ENCODE measurements around the gene GAD1.

The GAD1 gene

DNA sequence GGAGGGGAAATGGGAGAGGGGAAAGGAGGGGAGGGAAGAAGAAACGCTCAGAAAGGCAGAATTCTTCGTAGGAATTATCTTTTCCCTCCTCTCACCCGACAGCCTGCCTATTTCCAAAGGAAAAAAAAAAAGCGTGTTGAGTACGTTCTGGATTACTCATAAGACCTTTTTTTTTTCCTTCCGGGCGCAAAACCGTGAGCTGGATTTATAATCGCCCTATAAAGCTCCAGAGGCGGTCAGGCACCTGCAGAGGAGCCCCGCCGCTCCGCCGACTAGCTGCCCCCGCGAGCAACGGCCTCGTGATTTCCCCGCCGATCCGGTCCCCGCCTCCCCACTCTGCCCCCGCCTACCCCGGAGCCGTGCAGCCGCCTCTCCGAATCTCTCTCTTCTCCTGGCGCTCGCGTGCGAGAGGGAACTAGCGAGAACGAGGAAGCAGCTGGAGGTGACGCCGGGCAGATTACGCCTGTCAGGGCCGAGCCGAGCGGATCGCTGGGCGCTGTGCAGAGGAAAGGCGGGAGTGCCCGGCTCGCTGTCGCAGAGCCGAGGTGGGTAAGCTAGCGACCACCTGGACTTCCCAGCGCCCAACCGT is at the start of gene GAD1:
Gene GAD1, plus strand, starts transcription at position 384 of the 589 bp plus-strand sequence. CDS start 1,705 bp downstream, outside the sequence.
- peak; percentile 66 for DNase-seq

DNA sequence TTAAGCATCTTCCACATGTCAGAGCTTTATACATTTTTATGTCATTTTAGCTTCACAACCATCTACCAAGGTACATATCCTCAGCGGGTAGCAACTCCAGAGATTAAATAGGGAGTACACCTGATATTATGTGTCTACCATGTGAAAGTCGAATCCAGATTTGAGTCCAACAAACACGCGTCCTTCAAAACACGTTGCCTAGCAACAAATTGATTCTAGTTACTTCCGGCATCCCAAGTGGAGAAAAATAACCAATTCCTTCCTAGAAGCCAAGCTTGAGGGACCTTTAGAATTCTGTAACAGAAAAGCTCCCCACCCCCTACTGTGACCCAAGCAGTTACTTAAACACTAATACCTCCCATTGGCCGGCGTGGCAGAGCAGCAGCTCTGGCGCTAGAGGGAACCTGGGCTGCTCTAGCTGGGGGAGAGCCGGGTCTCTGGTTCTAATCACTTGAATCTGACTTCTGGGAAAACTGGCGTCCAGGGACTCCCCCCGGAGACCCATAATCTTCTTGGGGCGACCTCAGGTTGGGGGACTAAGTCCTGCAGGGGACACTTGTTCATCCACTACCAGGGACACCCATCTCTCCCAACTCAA is 46.6 kb upstream of the GAD1 start, which contains the start of gene ERICH2:
Gene ERICH2, plus strand, starts transcription at position 371 of the 598 bp plus-strand sequence. CDS start 304 bp downstream, outside the sequence.
- DNase-seq = peak; percentile 41

DNA sequence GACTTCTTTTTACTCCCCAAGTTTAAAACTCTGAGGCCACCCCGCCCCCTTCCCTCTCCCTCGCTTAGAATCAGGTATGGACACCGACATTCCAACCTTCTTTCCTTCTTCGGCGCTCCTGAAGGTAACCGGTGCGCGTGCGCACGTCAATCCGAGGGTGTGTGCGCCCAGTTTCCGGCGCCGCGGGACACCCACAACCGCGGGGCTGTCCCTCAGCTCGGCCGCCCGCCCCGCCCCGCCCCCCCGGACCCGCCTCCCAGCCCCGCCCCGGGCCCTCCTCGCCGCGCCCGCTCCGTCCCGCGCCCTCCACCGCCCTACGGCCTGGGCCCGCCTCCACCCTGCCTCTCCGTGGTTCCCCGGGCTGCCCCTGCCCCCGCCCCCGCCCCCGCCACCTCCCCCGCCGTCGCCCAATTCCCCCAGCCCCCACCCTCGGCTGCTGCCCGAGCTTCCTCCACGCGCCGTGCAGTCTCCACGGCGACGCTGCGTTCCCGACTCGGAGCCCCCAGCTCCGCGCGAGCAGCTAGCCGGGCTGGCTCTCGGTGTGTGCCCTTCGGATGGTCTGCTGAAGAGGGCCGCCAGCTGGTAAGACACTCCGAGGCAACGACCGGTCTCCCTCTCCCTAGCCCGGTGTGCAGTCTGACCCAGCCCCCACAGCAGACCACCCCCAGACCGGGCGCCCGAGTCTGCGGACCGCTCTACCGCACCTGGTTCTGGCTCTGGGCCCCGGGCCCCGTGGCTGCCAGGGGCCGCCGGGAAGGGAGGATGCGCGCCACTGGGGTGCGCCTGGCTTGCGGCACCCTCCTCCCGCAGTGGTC is 45.9 kb upstream of the GAD1 start:
- peak; percentile 65 for DNase-seq

DNA sequence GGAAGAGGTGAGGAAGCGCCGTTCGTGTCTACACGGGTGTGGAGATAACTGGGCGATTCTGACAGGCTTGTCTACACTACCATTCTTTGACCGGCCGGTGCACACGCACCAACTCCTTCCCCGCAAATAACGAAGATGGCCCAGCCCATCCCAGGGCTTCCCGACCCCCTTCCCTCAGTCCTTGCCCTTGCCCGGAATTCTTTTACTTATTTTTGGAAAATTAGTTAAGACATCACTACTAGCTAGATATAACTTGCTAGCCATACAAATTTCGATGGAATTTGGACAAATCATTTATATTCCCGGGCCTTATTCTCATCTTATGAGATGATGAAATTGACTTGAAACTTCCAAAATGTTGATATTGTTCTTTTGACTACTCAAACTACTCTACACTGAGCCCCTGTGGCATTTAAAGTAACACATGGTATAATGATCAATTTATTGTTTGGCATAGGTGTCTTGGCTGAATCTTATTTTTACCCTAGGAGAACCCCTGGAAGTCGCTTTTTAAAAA is 45.2 kb upstream of the GAD1 start:
- DNase-seq = no peak

DNA sequence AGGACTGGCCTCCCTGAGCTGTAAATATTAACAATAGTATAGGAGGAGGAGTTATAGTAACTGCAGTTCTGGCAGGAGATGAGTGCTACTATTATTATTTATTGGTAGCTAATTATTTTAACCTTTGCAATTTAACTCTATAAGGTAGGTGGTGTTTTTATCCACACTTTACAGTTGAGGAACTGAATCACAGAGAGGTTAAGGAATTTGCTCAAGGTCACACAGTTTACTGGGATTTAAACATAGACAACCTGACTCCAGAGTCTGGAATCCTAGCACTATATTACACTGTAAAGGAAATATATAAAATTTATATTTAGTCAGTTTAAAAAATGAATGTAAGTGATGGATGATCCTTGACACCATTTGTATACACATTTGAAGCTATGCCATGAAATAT is 44.4 kb upstream of the GAD1 start:
- no peak for DNase-seq

DNA sequence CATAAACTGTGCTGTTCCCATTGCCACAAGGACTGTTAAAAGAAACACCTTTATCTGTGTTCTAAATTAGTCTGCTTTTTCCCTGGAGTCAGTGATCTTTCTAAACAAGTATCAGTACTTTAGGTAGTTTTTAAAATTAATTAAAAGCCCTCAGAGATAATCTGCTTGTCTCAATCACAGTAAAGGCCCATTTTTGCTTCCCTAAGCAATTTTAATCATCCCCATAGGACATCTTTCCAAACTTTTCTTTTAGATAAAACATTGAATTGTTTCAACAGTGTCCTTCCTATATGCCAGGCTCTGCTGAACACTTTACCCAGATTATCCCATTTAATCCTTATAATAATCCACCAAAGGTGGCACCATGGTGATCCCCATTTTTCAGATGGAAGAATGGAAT is 42.6 kb upstream of the GAD1 start:
- DNase-seq = no peak

DNA sequence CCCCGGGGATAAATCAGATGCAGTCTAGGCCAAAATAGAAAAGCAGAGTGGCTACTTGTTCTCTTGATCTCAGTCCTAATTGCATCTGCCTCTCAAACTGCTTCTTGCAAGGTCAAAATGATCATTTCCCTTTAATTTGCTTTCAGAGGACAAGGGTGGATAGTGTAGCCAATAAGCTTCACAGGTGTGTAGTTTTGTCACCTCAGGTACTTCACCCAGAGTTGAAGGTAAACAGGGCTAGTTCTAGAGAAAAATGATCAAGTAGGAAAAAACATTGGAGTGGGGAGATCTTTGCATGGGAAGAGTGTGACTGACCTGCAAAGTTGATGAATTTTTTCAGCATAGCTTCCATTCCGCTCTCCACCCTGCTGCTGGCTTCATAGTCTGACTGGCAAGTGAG is 37.8 kb upstream of the GAD1 start:
- DNase-seq = no peak

DNA sequence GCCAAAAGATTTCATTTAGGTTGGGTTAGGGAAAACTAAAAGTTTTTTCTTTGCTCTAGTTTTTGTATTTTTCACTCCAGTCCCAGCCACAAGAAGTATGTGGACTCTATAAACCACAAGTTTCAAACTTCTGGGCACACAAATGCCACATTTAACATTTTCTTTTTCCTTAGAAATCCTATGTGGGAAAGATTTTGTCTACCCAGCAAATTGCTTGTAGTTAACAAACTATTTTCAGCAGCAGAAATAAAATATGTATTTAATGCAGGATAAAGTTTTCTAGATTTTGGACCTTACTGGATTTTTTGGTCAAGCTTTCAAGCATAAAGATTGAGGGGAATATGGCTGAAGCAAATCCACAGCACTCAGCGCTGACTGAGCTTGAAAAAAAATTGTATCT is 37.4 kb upstream of the GAD1 start:
- DNase-seq = no peak

DNA sequence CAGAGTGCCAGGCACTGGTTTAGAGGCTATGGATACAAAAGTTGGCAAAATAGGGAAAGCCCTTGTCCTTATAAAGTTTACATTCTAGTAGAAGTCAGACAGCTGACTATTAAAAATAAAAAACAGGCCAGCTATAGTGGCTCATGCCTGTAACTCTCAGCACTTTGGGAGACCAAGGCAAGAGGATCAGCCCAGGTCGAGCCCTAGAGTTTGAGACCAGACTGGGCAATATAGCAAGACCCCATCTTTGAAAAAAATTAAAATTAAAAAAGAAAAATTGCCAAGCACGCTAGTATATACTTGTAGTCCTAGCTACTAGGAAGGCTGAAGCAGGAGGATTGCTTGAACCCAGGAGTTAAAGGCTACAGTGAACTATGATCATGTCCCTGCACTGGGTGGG is 34.0 kb upstream of the GAD1 start:
- no peak for DNase-seq

DNA sequence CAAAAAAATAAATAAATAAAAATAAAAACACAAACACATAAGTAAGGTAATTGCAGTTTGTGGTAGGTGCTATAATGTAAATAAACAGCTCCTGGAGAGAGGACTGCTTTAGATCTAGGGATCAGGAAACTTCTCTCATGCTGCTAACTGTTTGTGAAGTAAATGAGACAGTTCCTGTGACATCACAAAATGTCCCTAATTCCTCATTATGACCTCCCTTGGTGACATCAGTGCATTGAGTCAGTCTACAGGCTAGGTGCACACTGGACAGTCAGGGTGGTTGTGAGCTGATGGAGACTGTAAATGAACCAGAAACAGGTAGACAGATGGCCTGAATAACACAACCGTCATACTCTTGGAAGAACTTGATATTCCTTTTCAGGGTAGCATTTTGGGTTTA is 33.1 kb upstream of the GAD1 start:
- DNase-seq = no peak

DNA sequence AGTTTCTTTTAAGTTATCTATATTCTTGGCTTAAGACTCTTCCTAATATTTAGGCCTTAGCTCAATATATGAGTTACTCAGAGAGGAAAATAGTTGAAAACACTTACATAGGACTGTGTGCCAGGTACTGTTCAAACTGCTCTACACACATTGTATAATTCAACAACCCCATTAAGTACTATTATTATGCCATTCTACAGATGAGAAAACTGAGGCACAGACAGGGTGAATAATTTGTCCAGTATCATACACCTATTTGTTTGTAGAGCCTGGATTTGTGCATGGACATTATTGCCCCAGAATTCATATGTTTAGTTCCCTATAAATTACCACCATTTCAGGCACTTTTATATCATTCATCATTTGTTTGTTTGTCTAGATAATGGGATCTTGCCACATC is 17.7 kb upstream of the GAD1 start:
- DNase-seq = no peak

DNA sequence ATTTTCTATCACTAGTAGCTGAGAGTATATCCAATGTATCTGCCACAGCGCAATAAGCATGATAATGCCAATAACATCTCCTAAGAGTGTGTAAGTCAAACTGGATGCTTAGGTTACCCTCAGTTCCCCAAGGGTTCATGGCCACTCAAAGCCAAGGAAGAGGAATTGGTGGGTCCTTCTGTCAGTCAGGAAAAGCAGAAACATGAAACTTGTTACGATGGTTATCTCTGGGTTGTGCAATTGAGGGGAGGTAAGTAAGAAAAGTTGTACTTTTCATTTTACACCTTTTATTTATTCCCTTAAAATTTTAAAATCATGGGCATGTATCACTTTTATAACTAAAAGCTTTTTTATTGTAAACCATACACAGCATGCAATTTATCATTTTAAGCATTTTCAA is 10.1 kb upstream of the GAD1 start:
- no peak for DNase-seq

DNA sequence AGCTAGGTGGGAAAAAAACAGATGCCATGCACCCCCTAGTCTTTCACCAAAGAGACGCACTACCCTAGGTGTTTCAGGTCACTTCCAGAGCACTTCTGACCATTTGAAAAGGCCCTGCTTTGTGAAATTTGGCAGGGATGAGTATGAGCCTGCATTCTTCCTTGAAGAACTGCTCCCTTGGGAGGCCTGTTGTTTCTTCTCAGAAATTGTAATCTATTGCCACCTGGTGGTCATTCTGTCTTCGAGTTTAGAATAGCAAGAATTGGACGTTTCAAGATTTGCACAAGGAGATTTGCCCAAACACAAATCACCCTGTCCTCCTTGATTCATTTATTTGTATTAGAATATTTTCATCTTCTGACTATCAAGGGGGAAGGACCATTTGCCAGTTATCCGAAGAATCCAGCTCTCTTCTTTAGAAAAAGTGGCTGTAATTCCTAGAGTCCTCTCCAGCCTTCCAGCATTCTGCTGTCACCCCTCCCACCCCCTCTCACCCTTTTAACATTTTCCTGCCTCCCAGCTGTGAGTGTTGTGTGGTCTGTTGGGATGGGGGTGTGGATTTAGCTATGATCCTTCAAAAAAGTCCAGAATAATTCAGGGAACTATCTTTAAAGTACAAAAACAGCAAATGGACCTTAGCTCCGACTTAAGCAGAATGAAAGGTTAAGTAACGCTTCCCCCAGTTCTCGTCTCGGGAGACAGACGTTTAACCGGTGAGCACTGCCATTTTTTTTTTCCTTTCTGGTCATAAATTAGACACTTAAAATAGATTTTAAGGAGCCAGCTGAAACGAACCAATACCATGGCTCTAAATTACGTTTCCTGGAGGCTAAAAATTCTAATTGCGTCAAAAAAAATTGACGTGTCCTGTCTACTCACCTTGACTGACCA is 3.7 kb upstream of the GAD1 start:
- no peak for DNase-seq

DNA sequence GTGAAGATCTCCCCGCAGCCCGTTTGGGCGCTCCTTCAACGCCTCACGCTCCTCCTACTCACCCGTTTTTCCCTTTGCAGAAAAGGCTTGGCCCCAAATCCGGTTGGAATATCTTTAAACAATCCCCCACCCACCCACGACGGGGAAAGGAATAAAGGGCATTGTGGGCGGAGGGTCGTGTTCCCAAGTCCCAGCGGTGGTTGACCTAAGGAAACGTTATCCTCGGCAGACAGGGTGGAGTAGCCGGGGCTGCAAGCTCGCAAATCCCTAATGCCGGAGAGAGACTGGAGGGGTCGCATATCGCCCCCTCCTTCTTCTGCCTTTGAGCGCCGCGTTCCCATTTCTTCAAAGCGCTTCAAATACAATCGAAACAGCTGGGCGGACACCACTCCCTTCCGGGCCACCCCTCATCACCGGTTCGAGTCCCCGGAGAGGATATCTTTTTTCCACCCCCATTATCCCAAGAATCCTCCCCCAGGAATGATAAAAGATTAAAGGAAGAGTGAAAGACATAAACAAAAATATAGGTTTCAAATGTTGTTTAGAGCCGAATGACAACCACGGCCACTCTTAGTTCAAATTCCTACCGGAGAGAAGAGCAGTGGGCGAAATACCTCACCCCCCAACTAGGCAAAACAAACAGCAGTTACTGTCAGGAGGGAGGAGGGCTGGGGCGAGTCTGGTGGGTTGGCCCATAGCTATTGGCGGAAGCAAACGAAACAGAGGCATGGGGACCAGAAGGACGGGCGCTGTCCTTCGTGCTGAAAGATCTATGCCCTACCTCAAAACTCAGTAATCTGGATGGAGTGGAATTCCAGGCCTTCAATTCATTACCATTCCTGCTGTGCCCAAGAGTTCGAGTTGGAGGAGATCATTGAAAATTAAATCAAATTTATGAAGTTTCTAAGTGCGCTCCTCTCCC is 2.8 kb upstream of the GAD1 start:
- no peak for DNase-seq

DNA sequence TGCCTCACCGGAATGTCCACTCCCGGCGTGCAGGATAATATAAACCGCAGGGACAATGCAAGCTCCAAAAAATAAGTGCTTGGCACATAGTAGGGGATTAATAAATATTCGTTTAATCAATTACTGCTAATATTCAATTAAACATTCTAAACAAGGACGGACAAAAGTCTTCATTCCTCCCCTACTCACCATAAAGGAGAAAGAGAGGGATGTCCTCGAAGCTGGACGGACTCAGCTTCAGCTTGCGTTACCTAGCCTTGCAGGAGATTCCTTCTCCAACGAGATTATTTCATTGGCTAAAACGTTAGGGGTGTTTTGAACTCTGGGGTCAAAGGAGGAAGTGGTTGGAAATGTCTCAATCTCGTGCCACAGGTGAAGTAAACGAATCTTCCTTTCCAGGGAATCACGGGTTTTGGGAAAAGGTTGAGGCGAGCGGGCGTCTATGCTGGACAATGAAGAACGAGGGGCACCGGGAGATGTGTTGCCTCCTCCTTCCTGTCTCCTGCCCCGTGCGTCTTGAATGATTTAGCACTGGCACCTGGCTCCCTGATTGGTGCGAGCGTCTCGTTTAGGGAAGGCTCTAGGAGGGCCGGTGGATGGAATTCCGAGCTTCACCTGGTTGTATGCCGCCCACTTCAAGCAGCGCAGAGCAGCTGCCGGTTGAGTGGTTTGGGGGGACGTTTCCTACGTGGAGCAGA is 2.0 kb upstream of the GAD1 start:
- DNase-seq = no peak

DNA sequence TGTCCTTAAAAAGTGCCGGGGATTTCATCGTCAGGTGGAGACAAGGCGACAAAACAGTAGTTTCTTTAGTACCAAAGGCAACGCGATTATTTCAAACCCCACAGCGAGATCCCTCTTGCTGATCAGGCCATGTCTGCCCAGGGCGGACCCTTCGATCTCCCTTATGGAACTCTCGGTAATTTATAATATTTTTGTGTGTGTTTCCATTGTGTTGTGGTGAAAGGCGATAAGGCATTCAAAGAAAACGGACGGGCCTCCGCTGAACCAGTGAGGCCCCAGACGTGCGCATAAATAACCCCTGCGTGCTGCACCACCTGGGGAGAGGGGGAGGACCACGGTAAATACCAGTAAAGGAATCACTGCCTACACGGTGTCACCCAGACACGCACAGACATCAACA is 1.4 kb upstream of the GAD1 start:
- no peak for DNase-seq

DNA sequence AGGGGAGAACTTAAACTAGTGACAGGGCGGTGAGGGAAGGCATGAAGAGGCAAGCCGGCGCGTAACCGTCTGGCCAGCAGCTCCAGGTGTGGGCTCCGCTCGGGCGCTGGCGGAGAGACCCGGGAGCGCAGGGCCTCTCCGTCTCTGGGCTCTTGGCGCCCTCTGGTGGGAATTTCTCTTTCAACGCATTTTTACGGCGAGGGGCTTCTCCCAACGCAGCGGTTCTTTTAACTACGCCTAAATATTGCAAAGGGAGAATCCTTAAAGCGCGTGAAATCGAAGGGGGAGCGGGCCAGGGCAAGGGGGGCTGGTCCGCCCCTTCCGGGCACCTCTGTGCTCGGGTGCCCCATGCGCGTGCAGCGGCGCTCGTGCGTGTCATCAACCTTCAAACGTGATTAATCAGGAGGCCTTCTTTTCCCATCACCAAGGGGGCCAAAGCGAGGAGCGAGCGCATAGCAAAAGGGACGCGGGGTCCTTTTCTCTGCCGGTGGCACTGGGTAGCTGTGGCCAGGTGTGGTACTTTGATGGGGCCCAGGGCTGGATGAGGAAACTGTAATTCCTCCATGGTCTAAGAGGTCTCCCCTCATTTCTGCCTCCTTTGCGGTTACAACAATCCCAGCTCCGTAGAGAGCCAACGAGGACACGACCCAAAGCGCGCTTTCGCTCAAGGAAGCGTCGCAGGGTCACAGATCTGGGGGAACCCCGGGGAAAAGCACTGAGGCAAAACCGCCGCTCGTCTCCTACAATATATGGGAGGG is 762 bp upstream of the GAD1 start:
- peak; percentile 63 for DNase-seq

DNA sequence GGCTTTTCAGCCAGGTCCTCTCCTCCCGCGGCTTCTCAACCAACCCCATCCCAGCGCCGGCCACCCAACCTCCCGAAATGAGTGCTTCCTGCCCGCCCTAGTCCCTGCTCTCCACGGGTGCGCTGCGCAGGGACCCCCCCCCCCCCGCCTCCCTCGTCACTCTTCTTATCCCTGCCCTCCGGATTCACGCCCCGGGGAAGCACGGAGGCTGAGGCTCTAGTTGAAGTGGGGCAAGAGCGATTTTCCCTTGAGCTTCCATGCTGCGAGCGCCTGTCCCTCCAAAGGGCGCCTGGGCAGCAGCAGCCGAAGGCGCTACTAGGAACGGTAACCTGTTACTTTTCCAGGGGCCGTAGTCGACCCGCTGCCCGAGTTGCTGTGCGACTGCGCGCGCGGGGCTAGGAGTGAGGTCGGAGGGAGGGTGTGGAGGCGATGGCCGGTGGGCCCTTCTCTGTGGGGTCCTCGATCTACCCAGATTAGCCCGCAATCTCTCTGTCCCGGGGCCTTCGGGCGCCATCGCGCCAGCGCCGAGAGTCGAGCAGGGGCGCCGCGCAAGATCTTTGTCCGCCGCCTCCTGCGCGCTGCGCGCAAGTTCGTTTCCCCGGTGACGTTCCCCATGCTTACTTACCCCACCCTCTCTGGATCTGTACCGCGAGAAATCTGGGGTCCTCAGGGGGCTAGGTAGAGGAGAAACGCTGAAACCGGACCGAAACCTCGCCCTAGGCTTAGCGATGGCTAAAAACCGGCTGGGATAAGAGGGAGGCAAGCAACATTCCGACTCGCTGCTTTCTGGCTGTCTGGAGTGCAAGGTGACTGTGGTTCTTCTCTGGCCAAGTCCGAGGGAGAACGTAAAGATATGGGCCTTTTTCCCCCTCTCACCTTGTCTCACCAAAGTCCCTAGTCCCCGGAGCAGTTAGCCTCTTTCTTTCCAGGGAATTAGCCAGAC is 677 bp downstream of the GAD1 start:
- no peak for DNase-seq

Data from activated naive CD4-positive, alpha-beta T cell treated with Interleukin-2 at 50 U/mL for 16 hours (primary cell).